ENCODE results near the gene OR56A4. TPM values are rescaled to one million over a fixed set of nuclear protein-coding genes. Genes with fewer than 3 reads are reported as not detected.
A peak's percentile ranks its signal among the peaks of the same experiment; 100 is the strongest.
"Not testable (repeated sequence)": the region's sequence is repeated elsewhere in the genome, so short reads cannot be mapped to it uniquely, and the experiment has no call there.

OR56A4 gene
- total RNA-seq, 2 donors from 2014 or later = 0.10 TPM; not detected in 1

GRCh38 chr11:5992604-5993251 is 14.0 kb downstream of the OR56A4 start:
- DNase-seq (no peak), ATAC-seq (no peak)
- no peaks in the 10 kb centered on the region for H3K36me3 Mint-ChIP-seq (ENCODE audit: low read depth)
- no peak overlapping the region for H3K27ac Mint-ChIP-seq
- H3K27me3 Mint-ChIP-seq = peaks cover 33% of the 10 kb centered on the region
- peaks cover 4% of the 10 kb centered on the region for H3K9me3 ChIP-seq (ENCODE audit: control insufficient read depth, low read length, poor library complexity, severe bottlenecking)
- H3K4me3 Mint-ChIP-seq = no peak overlapping the region
- no peaks in the 10 kb centered on the region for H3K4me1 Mint-ChIP-seq

GRCh38 chr11:5992150-5992549 is 14.6 kb downstream of the OR56A4 start:
- H3K4me1 Mint-ChIP-seq = no peaks in the 10 kb centered on the region
- peaks cover 33% of the 10 kb centered on the region for H3K27me3 Mint-ChIP-seq
- no peaks in the 10 kb centered on the region for H3K36me3 Mint-ChIP-seq (ENCODE audit: low read depth)
- H3K4me3 Mint-ChIP-seq = no peak overlapping the region
- DNase-seq (no peak), ATAC-seq (no peak)
- no peak overlapping the region for H3K27ac Mint-ChIP-seq
- peaks cover 4% of the 10 kb centered on the region for H3K9me3 ChIP-seq (ENCODE audit: control insufficient read depth, low read length, poor library complexity, severe bottlenecking)

GRCh38 chr11:5989203-5989602 is 17.5 kb downstream of the OR56A4 start:
- H3K4me1 Mint-ChIP-seq = peaks cover 2% of the 10 kb centered on the region
- no peak overlapping the region for H3K27ac Mint-ChIP-seq
- ATAC-seq (no peak), DNase-seq (no peak)
- H3K27me3 Mint-ChIP-seq = peaks cover 14% of the 10 kb centered on the region
- no peak overlapping the region for H3K4me3 Mint-ChIP-seq
- H3K9me3 ChIP-seq (ENCODE audit: control insufficient read depth, low read length, poor library complexity, severe bottlenecking) = peaks cover 4% of the 10 kb centered on the region
- no peaks in the 10 kb centered on the region for H3K36me3 Mint-ChIP-seq (ENCODE audit: low read depth)

GRCh38 chr11:5986885-5987284 is 19.9 kb downstream of the OR56A4 start, which contains the start of gene OR52L1:
Gene OR52L1 (minus strand): TSS chr11:5986985. CDS start chr11:5986930, 55 bp downstream.
- H3K9me3 ChIP-seq (ENCODE audit: control insufficient read depth, low read length, poor library complexity, severe bottlenecking) = peaks cover 4% of the 10 kb centered on the region
- Mint-ChIP-seq H3K4me3 (no peak within 1 kb of the TSS), H3K27me3 (peaks cover 6% of the 10 kb centered on the region), H3K36me3 (ENCODE audit: low read depth) (no peaks in the 10 kb centered on the region), H3K4me1 (peaks cover 2% of the 10 kb centered on the region), H3K27ac (no peak within 1 kb of the TSS)
- DNase-seq (no peak), ATAC-seq (no peak)

- Mint-ChIP-seq H3K4me3 (no peak overlapping the region), H3K4me1 (peaks cover 2% of the 10 kb centered on the region), H3K36me3 (ENCODE audit: low read depth) (no peaks in the 10 kb centered on the region), H3K27me3 (no peaks in the 10 kb centered on the region), H3K27ac (no peak overlapping the region)
- DNase-seq = no peak
- no peak for ATAC-seq
- H3K9me3 ChIP-seq (ENCODE audit: control insufficient read depth, low read length, poor library complexity, severe bottlenecking) = peaks cover 4% of the 10 kb centered on the region
Observed at GRCh38 chr11:5983443-5983842, 23.3 kb downstream of the OR56A4 start.

- peak overlapping the region; percentile 67 for H3K4me3 Mint-ChIP-seq
- no peaks in the 10 kb centered on the region for H3K36me3 Mint-ChIP-seq (ENCODE audit: low read depth)
- ATAC-seq (peak; percentile 68), DNase-seq (no peak)
- no peaks in the 10 kb centered on the region for H3K27me3 Mint-ChIP-seq
- peak overlapping the region; percentile 73 for H3K27ac Mint-ChIP-seq
- no peaks in the 10 kb centered on the region for H3K9me3 ChIP-seq (ENCODE audit: control insufficient read depth, low read length, poor library complexity, severe bottlenecking)
- H3K4me1 Mint-ChIP-seq = peaks cover 12% of the 10 kb centered on the region
Observed at GRCh38 chr11:5973530-5973929, 33.2 kb downstream of the OR56A4 start.

GRCh38 chr11:5968394-5968793 is 38.4 kb downstream of the OR56A4 start, which contains the start of gene OR56A5:
Gene OR56A5 (minus strand): TSS chr11:5968494. CDS start chr11:5968494, 0 bp downstream.
- no peaks in the 10 kb centered on the region for H3K9me3 ChIP-seq (ENCODE audit: control insufficient read depth, low read length, poor library complexity, severe bottlenecking)
- no peaks in the 10 kb centered on the region for H3K36me3 Mint-ChIP-seq (ENCODE audit: low read depth)
- ATAC-seq (no peak), DNase-seq (no peak)
- H3K27me3 Mint-ChIP-seq = peaks cover 8% of the 10 kb centered on the region
- no peak within 1 kb of the TSS for H3K27ac Mint-ChIP-seq
- H3K4me1 Mint-ChIP-seq = peaks cover 5% of the 10 kb centered on the region
- no peak within 1 kb of the TSS for H3K4me3 Mint-ChIP-seq

GRCh38 chr11:5967708-5968107 is 39.0 kb downstream of the OR56A4 start:
- Mint-ChIP-seq H3K36me3 (ENCODE audit: low read depth) (no peaks in the 10 kb centered on the region), H3K4me3 (no peak overlapping the region), H3K27me3 (peaks cover 8% of the 10 kb centered on the region), H3K27ac (no peak overlapping the region), H3K4me1 (peaks cover 3% of the 10 kb centered on the region)
- ATAC-seq (no peak), DNase-seq (no peak)
- H3K9me3 ChIP-seq (ENCODE audit: control insufficient read depth, low read length, poor library complexity, severe bottlenecking) = no peaks in the 10 kb centered on the region

- Mint-ChIP-seq H3K4me3 (no peak overlapping the region), H3K4me1 (peaks cover 3% of the 10 kb centered on the region), H3K27ac (no peak overlapping the region), H3K27me3 (peaks cover 8% of the 10 kb centered on the region), H3K36me3 (ENCODE audit: low read depth) (no peaks in the 10 kb centered on the region)
- H3K9me3 ChIP-seq (ENCODE audit: control insufficient read depth, low read length, poor library complexity, severe bottlenecking) = no peaks in the 10 kb centered on the region
- ATAC-seq = no peak
- no peak for DNase-seq
Observed at GRCh38 chr11:5966958-5967357, 39.8 kb downstream of the OR56A4 start.

GRCh38 chr11:5960704-5961320 is 45.9 kb downstream of the OR56A4 start:
- DNase-seq; H3K4me3 Mint-ChIP-seq; H3K36me3 Mint-ChIP-seq (ENCODE audit: low read depth); ATAC-seq; H3K27ac Mint-ChIP-seq; H3K4me1 Mint-ChIP-seq; H3K27me3 Mint-ChIP-seq; H3K9me3 ChIP-seq (ENCODE audit: control insufficient read depth, low read length, poor library complexity, severe bottlenecking): not testable (repeated sequence)

GRCh38 chr11:5955586-5955985 is 51.2 kb downstream of the OR56A4 start:
- DNase-seq = no peak
- Mint-ChIP-seq H3K4me3 (no peak overlapping the region), H3K4me1 (no peaks in the 10 kb centered on the region), H3K27me3 (no peaks in the 10 kb centered on the region), H3K36me3 (ENCODE audit: low read depth) (no peaks in the 10 kb centered on the region), H3K27ac (no peak overlapping the region)
- ATAC-seq = no peak
- H3K9me3 ChIP-seq (ENCODE audit: control insufficient read depth, low read length, poor library complexity, severe bottlenecking) = no peaks in the 10 kb centered on the region

Data from T-helper 17 cell (primary cell).